Neural progenitor cell (in vitro differentiated cells): ENCODE results near the gene BMPER.

Experiments
- EZH2 ChIP-seq: fragments of 200-600 bp; sonication (generic); IDR thresholded peaks from 2 replicates; pipeline ENCODE4 v1.6.1; 2017; ENCODE audit warnings: antibody characterized with exemption, mild to moderate bottlenecking, moderate library complexity
- EZH2phosphoT487 ChIP-seq: fragments of 200-600 bp; sonication (generic); IDR thresholded peaks from 2 replicates; pipeline ENCODE4 v1.6.1; 2017; ENCODE audit warnings: antibody characterized with exemption
- TF ChIP-seq, protein P1 (sequence below): fragments of 200-600 bp; sonication (generic); IDR thresholded peaks from 2 replicates; pipeline ENCODE4 v1.5.1; 2017; ENCODE audit warnings: antibody characterized with exemption, mild to moderate bottlenecking

DNA sequence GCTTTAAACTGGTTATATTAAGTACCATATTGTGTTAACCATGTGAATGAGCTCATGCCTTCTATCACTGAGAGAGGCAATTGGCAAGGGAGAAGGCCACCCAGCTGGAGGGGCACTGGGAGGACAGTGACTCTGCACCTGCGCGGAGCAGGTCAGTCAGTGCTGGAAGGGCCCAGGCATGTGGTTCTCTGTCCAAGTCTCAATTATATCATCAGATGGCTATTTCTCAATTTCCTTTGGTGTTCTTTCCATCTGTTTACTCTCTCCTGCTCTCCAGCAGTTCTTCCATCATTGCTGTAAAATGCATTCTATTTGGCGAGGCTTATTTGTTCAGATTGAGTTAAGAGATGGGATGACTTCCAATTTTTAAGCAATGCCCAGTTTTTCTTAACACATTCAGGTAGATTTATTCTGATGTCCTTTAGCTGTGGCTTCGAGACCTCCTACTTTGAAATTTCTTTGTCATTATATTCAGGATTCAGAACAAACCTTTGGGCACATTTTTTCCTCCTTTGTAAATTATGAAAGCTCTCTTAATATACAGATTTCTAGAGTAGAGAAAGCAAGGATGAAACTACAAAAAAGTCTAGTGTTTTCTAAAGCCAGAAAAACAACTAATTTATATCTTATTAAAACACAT is 159.3 kb downstream of the BMPER start:
- TF ChIP-seq, protein P1, sequence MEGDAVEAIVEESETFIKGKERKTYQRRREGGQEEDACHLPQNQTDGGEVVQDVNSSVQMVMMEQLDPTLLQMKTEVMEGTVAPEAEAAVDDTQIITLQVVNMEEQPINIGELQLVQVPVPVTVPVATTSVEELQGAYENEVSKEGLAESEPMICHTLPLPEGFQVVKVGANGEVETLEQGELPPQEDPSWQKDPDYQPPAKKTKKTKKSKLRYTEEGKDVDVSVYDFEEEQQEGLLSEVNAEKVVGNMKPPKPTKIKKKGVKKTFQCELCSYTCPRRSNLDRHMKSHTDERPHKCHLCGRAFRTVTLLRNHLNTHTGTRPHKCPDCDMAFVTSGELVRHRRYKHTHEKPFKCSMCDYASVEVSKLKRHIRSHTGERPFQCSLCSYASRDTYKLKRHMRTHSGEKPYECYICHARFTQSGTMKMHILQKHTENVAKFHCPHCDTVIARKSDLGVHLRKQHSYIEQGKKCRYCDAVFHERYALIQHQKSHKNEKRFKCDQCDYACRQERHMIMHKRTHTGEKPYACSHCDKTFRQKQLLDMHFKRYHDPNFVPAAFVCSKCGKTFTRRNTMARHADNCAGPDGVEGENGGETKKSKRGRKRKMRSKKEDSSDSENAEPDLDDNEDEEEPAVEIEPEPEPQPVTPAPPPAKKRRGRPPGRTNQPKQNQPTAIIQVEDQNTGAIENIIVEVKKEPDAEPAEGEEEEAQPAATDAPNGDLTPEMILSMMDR, result no peak
- TF ChIP-seq EZH2, result no peak
- no peak for TF ChIP-seq EZH2phosphoT487
